Fibroblast of the conjunctiva (primary cell): Measurements from ENCODE around the gene FUCA2.
"Not testable (repeated sequence)": the region's sequence is repeated elsewhere in the genome, so short reads cannot be mapped to it uniquely, and the experiment has no call there.

Experiments used
- DNase-seq: peaks from one replicate; pipeline ENCODE4 v3.0.0-alpha.2; 2010; ENCODE audit warnings: low read depth

Gene FUCA2

GRCh38 chr6:143496974-143497373, 14.5 kb downstream of the FUCA2 start:
- DNase-seq, result no peak

- no peak for DNase-seq
Observed at GRCh38 chr6:143490775-143491174, 20.7 kb downstream of the FUCA2 start.

GRCh38 chr6:143490244-143490643, 21.3 kb downstream of the FUCA2 start:
- DNase-seq, result no peak

GRCh38 chr6:143486752-143487151, 24.8 kb downstream of the FUCA2 start:
- DNase-seq, result no peak

GRCh38 chr6:143485967-143486366, 25.6 kb downstream of the FUCA2 start:
- no peak for DNase-seq

GRCh38 chr6:143482593-143482992, 28.9 kb downstream of the FUCA2 start:
- no peak for DNase-seq

GRCh38 chr6:143478479-143479062, 32.9 kb downstream of the FUCA2 start:
- DNase-seq, result no peak

GRCh38 chr6:143476545-143476944, 35.0 kb downstream of the FUCA2 start:
- DNase-seq, result no peak

GRCh38 chr6:143471822-143472221, 39.7 kb downstream of the FUCA2 start:
- no peak for DNase-seq

GRCh38 chr6:143468823-143469222, 42.7 kb downstream of the FUCA2 start:
- DNase-seq, result not testable (repeated sequence)

- DNase-seq, result no peak
Observed at GRCh38 chr6:143468026-143468425, 43.5 kb downstream of the FUCA2 start.

- DNase-seq, result no peak
Observed at GRCh38 chr6:143465546-143465945, 46.0 kb downstream of the FUCA2 start.

GRCh38 chr6:143457563-143458359, 53.8 kb downstream of the FUCA2 start:
- DNase-seq, result no peak

- DNase-seq, result no peak
Observed at GRCh38 chr6:143451531-143451930, 60.0 kb downstream of the FUCA2 start.

- DNase-seq, result peak; percentile 87
Observed at GRCh38 chr6:143450453-143451371, 60.8 kb downstream of the FUCA2 start, which contains the start of the genes ADAT2 and PEX3. TSS of gene ADAT2 (minus strand) at chr6:143450695. CDS start at chr6:143450658, 37 bp downstream. TSS of gene PEX3 (plus strand) at chr6:143450805. CDS start at chr6:143451043, 238 bp downstream.

- DNase-seq, result no peak
Observed at GRCh38 chr6:143449714-143450452, 61.6 kb downstream of the FUCA2 start.

GRCh38 chr6:143449082-143449713, 62.3 kb downstream of the FUCA2 start:
- DNase-seq, result no peak

- DNase-seq, result not testable (repeated sequence)
Observed at GRCh38 chr6:143447865-143448264, 63.7 kb downstream of the FUCA2 start.
